ENCODE data around the gene NXF3.
"Not testable (repeated sequence)": the region's sequence is repeated elsewhere in the genome, so short reads cannot be mapped to it uniquely, and the experiment has no call there.

GRCh38 chrX:103109497-103109896, 16.6 kb upstream of the NXF3 start:
- not testable (repeated sequence) for TF ChIP-seq CTCF (IDR thresholded peaks at IDR 0.05; ENCODE audit: insufficient read depth, low read length, poor library complexity, severe bottlenecking); EZH2phosphoT487 (conservative IDR thresholded peaks at IDR 0.05; ENCODE audit: low read length)
